B cell (primary cell): Measurements from ENCODE around the gene PTH2. TPM values are rescaled to one million over a fixed set of nuclear protein-coding genes. Genes with fewer than 3 reads are reported as not detected.

Experiments
- ATAC-seq: fragments of 200-7000 bp; cut with Tn5 transposase; one replicate; pipeline ENCODE4 v1.10.0; 2021; ENCODE audit warnings: low read depth, mild to moderate bottlenecking, moderate number of reproducible peaks, moderate library complexity
- CTCF ChIA-PET: fragments of 350-600 bp; sonication (Branson Sonifier 250); formaldehyde crosslinking; loops from one replicate; lab custom pipeline; 2021; ENCODE audit warnings: antibody characterized with exemption, inconsistent platforms; lab: Charles Lee
- POLR2A ChIA-PET: fragments of 350-600 bp; sonication (Branson Sonifier 250); formaldehyde crosslinking; loops from one replicate; lab custom pipeline; 2021; ENCODE audit warnings: antibody characterized with exemption; lab: Charles Lee
- DNase-seq: peaks from one replicate; pipeline ENCODE4 v3.0.0; 2013
- H2AFZ ChIP-seq: 2 replicates; pipeline ENCODE4 v1.6.1; 2012; ENCODE audit warnings: mild to moderate bottlenecking, low read depth, low read length; ENCODE audit not compliant: insufficient read depth, poor library complexity, severe bottlenecking
- H3K27ac ChIP-seq, 2 donors: 1 replicate in 1 of 2; 2 replicates in 1 of 2; pipeline ENCODE4 v1.5.1; 2012 to 2013; ENCODE audit warnings: low read length in 2 of 2, mild to moderate bottlenecking in 2 of 2, moderate library complexity in 1 of 2
- H3K27me3 ChIP-seq, 4 experiments: fragments of 200-600 bp in 1 of 4; sonication (generic) in 1 of 4; replicated peaks in 1 of 4; 1 replicate in 2 of 4; 2 replicates in 2 of 4; pipeline versions ENCODE4 v1.6.1 to v1.7.0; 2013 to 2016; ENCODE audit warnings: low read length in 3 of 4, mild to moderate bottlenecking in 2 of 4, mixed read lengths in 1 of 4, moderate library complexity in 1 of 4; ENCODE audit not compliant: insufficient read depth in 4 of 4, control insufficient read depth in 3 of 4; ENCODE audit errors: control extremely low read depth in 1 of 4
- H3K36me3 ChIP-seq, 2 experiments: replicated peaks in 1 of 2; 1 replicate in 1 of 2; 2 replicates in 1 of 2; pipeline versions ENCODE4 v1.6.1 to v1.7.1; 2013; ENCODE audit warnings: low read length in 1 of 2; ENCODE audit not compliant: insufficient read depth in 2 of 2, control insufficient read depth in 1 of 2; ENCODE audit errors: control extremely low read depth in 1 of 2, extremely low read depth in 1 of 2
- H3K4me1 ChIP-seq, 2 donors: fragments of 200-600 bp in 1 of 2; sonication (generic) in 1 of 2; 1 replicate in 1 of 2; 2 replicates in 1 of 2; pipeline versions ENCODE4 v1.5.1 to v1.6.1; 2013 to 2017; ENCODE audit warnings: low read length in 2 of 2; ENCODE audit not compliant: control insufficient read depth in 2 of 2, insufficient read depth in 2 of 2
- H3K4me2 ChIP-seq: replicated peaks from 2 replicates; pipeline ENCODE3; 2012; ENCODE audit warnings: mild to moderate bottlenecking, low read depth, low read length; ENCODE audit not compliant: poor library complexity, severe bottlenecking
- H3K4me3 ChIP-seq, 5 experiments: fragments of 200-600 bp in 1 of 5; sonication (generic) in 1 of 5; 1 replicate in 3 of 5; 2 replicates in 2 of 5; pipeline versions ENCODE4 v1.5.1 to v1.7.0; 2011 to 2016; ENCODE audit warnings: low read length in 4 of 5, mild to moderate bottlenecking in 4 of 5, low read depth in 2 of 5, control low read depth in 1 of 5, moderate library complexity in 1 of 5; ENCODE audit not compliant: insufficient read depth in 1 of 5; ENCODE audit errors: control extremely low read depth in 1 of 5, extremely low read depth in 1 of 5
- H3K79me2 ChIP-seq: fragments of 200-600 bp; sonication (generic); one replicate; pipeline ENCODE4 v1.6.0; 2016; ENCODE audit warnings: low read length; ENCODE audit not compliant: control insufficient read depth, insufficient read depth
- H3K9ac ChIP-seq: fragments of 200-600 bp; sonication (generic); 2 replicates; pipeline ENCODE4 v1.6.1; 2017; ENCODE audit warnings: mild to moderate bottlenecking, low read length, moderate library complexity
- H3K9me3 ChIP-seq, 3 donors: one replicate each; pipeline versions ENCODE4 v1.6.1 to v1.7.1; 2013; ENCODE audit warnings: low read length in 2 of 3; ENCODE audit not compliant: control insufficient read depth in 2 of 3, insufficient read depth in 1 of 3; ENCODE audit errors: control extremely low read depth in 1 of 3
- H4K20me1 ChIP-seq: 2 replicates; pipeline ENCODE4 v1.6.0; 2012; ENCODE audit warnings: mild to moderate bottlenecking, low read length; ENCODE audit not compliant: insufficient read depth, control insufficient read depth, poor library complexity, severe bottlenecking
- H3K27ac Mint-ChIP-seq: one replicate; pipeline ENCODE4 v1.8.0; 2021; ENCODE audit warnings: mixed read lengths
- H3K27me3 Mint-ChIP-seq: one replicate; pipeline ENCODE4 v1.8.0; 2021; ENCODE audit warnings: mixed read lengths
- H3K4me1 Mint-ChIP-seq: one replicate; pipeline ENCODE4 v1.8.0; 2021; ENCODE audit warnings: mixed read lengths
- H3K4me3 Mint-ChIP-seq: one replicate; pipeline ENCODE4 v1.8.0; 2021; ENCODE audit warnings: mixed read lengths
- H3K9me3 Mint-ChIP-seq: one replicate; pipeline ENCODE4 v1.8.0; 2022; ENCODE audit warnings: mixed read lengths; ENCODE audit not compliant: insufficient read depth
- EZH2 ChIP-seq: IDR thresholded peaks from 2 replicates; pipeline ENCODE4 v1.6.1; 2012; ENCODE audit warnings: borderline replicate concordance, low read depth, mild to moderate bottlenecking, moderate library complexity, low read length; ENCODE audit not compliant: insufficient read depth, poor library complexity, severe bottlenecking
- WGBS: methylation state at CpG from one replicate; pipeline ENCODE4 v1.1.5; 2013; ENCODE audit warnings: missing lambda C conversion rate; ENCODE audit not compliant: insufficient coverage; 5-methylcytosine and 5-hydroxymethylcytosine counted together
- intact Hi-C: fragments of 100-400 bp; cut with micrococcal nuclease; formaldehyde crosslinking; loops from one replicate; pipeline ENCODE4 v1.10.0; 2022
- polyA plus RNA-seq: library from polyadenylated mRNA; depleted of rRNA; stranded (reverse); fragments of >200 nt; gene quantifications from 2 replicates; pipeline ENCODE4 v1.2.3, GENCODE V29; 2012
- total RNA-seq, 2 donors: library from RNA; stranded (reverse); fragments of 120-200 nt in 1 of 2; gene quantifications; 1 replicate in 1 of 2; 2 replicates in 1 of 2; pipeline versions ENCODE4 v1.2.3 to v1.2.4, GENCODE V29; 2013 to 2022
- TF ChIP-seq, protein P1 (sequence below): fragments of 200-600 bp; IDR thresholded peaks from one replicate; pipeline ENCODE4 v1.8.0; 2022; ENCODE audit warnings: antibody characterized with exemption, mild to moderate bottlenecking

Gene PTH2
- total and polyA plus RNA-seq, 2 donors (not counting 1 experiment from before 2014, with no cell fraction given) = not detected

DNA sequence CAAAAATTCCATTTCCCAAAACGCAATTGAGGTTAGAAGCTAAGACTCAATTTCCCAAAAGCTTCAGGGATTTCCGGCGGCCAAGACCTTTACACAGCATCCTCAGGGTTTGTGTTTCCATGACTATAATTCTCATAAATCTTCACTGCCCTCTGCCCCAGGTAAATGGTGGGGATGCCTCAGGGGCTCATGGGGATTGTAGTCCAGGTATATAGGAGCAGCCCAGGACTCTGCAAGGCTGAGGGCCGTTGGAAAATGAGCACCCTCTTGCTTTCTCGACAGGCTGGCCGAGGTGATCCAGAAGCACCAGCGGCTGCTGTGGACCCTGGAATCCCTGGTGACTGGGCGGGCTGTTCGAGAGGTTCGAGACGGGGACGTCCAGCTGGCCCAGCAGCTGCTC lies 36.1 kb upstream of the PTH2 start:
- Histone ChIP-seq H3K4me2 (no peak overlapping the region), H2AFZ (no peak overlapping the region), H3K9me3 (peaks cover 0 to 2% (median 0%) of the 10 kb centered on the region in 3 donors), H3K36me3 (peaks cover 0 to 56% of the 10 kb centered on the region in 2 experiments), H3K27me3 (no peaks in the 10 kb centered on the region), H4K20me1 (peaks cover 35% of the 10 kb centered on the region), H3K9ac (no peak overlapping the region), H3K4me3 (no peak overlapping the region), H3K27ac (no peak overlapping the region), H3K79me2 (peaks cover 63% of the 10 kb centered on the region), H3K4me1 (peaks cover 3 to 13% of the 10 kb centered on the region in 2 donors)
- intact Hi-C loops = no loop called here
- peaks cover 8% of the 10 kb centered on the region for H3K4me1 Mint-ChIP-seq
- DNase-seq (no peak), ATAC-seq (no peak)
- ChIA-PET POLR2A (no interaction called here), CTCF (interaction anchor here (1.2 kb wide), 1 partner anchor 87 kb away, joined by 4 read pairs; no protein-coding TSS in a partner anchor)
- H3K27ac Mint-ChIP-seq = peak overlapping the region; percentile 6
- no peak for TF ChIP-seq EZH2
- TF ChIP-seq, protein P1, sequence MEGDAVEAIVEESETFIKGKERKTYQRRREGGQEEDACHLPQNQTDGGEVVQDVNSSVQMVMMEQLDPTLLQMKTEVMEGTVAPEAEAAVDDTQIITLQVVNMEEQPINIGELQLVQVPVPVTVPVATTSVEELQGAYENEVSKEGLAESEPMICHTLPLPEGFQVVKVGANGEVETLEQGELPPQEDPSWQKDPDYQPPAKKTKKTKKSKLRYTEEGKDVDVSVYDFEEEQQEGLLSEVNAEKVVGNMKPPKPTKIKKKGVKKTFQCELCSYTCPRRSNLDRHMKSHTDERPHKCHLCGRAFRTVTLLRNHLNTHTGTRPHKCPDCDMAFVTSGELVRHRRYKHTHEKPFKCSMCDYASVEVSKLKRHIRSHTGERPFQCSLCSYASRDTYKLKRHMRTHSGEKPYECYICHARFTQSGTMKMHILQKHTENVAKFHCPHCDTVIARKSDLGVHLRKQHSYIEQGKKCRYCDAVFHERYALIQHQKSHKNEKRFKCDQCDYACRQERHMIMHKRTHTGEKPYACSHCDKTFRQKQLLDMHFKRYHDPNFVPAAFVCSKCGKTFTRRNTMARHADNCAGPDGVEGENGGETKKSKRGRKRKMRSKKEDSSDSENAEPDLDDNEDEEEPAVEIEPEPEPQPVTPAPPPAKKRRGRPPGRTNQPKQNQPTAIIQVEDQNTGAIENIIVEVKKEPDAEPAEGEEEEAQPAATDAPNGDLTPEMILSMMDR = no peak
- no peaks in the 10 kb centered on the region for H3K27me3 Mint-ChIP-seq
- no peak overlapping the region for H3K4me3 Mint-ChIP-seq
- WGBS = 91% methylated on average over 10 of the region's 12 CpGs
- no peaks in the 10 kb centered on the region for H3K9me3 Mint-ChIP-seq

DNA sequence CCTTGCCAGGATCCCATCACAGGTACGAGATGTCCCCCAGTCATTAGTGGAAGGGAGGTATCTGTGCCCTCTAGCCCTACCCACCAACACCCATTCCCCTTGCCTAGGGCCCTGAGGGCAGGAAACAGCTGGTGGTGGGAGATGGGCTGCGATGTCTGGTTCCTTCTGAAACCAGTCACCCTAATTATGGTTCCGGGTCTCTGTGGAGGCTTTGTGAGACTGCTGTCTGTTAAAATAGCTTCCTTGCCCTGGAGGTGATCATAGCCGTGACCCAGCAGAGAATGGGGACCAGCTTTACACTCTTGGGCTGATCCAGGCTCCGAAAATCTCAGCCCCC lies 35.3 kb upstream of the PTH2 start:
- Mint-ChIP-seq H3K4me3 (no peak overlapping the region), H3K27me3 (no peaks in the 10 kb centered on the region)
- H3K9ac ChIP-seq = no peak overlapping the region

More for the DNA sequence above, 35.3 kb upstream of the PTH2 start:
- peaks cover 35% of the 10 kb centered on the region for H4K20me1 ChIP-seq
- 85% methylated on average over 2 of the region's 5 CpGs for WGBS
- intact Hi-C loops = no loop called here
- peaks cover 0 to 3% (median 0%) of the 10 kb centered on the region in 3 donors for H3K9me3 ChIP-seq
- peaks cover 70% of the 10 kb centered on the region for H3K79me2 ChIP-seq
- POLR2A ChIA-PET = no interaction called here
- H2AFZ ChIP-seq = no peak overlapping the region
- DNase-seq (no peak), ATAC-seq (no peak)
- H3K9me3 Mint-ChIP-seq = no peaks in the 10 kb centered on the region
- no peak overlapping the region for H3K4me3 ChIP-seq
- no peak overlapping the region for H3K4me2 ChIP-seq
- H3K4me1 ChIP-seq = peaks cover 9 to 21% of the 10 kb centered on the region in 2 donors
- CTCF ChIA-PET = interaction anchor here (0.6 to 0.9 kb wide), 2 partner anchors 11 to 13 kb away, joined by 3 to 4 read pairs; no protein-coding TSS in a partner anchor
- H3K4me1 Mint-ChIP-seq = peaks cover 16% of the 10 kb centered on the region
- H3K27ac Mint-ChIP-seq = no peak overlapping the region
- no peak for TF ChIP-seq EZH2
- TF ChIP-seq, protein P1 = no peak
- no peak overlapping the region for H3K27ac ChIP-seq
- H3K27me3 ChIP-seq = no peaks in the 10 kb centered on the region
- H3K36me3 ChIP-seq = peaks cover 0 to 52% of the 10 kb centered on the region in 2 experiments
